ENCODE measurements around the gene GLS. TPM values are rescaled to one million over a fixed set of nuclear protein-coding genes. Genes with fewer than 3 reads are reported as not detected.
"Not testable (repeated sequence)": the region's sequence is repeated elsewhere in the genome, so short reads cannot be mapped to it uniquely, and the experiment has no call there.

The GLS gene
- total RNA-seq, 4 donors from 2014 or later = 60.6 to 128 (median 75.7) TPM

GRCh38 chr2:190953257-190953656 lies 72.6 kb downstream of the GLS start:
- Histone ChIP-seq H3K9me3 (peaks cover 5% of the 10 kb centered on the region), H3K27ac (no peak overlapping the region), H3K27me3 (no peaks in the 10 kb centered on the region), H3K36me3 (no peaks in the 10 kb centered on the region), H3K4me3 (no peak overlapping the region), H3K4me1 (peaks cover 11% of the 10 kb centered on the region)
- no peak for DNase-seq (ENCODE audit: low spot score in 2 of 2)
- 68% methylated on average over 4 of the region's 4 CpGs for WGBS
- TF ChIP-seq POLR2A (IDR thresholded peaks at IDR 0.05) (no peak), EP300 (IDR thresholded peaks at IDR 0.05) (no peak), POLR2AphosphoS5 (IDR thresholded peaks at IDR 0.05) (no peak)
- TF ChIP-seq, protein P1, sequence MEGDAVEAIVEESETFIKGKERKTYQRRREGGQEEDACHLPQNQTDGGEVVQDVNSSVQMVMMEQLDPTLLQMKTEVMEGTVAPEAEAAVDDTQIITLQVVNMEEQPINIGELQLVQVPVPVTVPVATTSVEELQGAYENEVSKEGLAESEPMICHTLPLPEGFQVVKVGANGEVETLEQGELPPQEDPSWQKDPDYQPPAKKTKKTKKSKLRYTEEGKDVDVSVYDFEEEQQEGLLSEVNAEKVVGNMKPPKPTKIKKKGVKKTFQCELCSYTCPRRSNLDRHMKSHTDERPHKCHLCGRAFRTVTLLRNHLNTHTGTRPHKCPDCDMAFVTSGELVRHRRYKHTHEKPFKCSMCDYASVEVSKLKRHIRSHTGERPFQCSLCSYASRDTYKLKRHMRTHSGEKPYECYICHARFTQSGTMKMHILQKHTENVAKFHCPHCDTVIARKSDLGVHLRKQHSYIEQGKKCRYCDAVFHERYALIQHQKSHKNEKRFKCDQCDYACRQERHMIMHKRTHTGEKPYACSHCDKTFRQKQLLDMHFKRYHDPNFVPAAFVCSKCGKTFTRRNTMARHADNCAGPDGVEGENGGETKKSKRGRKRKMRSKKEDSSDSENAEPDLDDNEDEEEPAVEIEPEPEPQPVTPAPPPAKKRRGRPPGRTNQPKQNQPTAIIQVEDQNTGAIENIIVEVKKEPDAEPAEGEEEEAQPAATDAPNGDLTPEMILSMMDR (IDR thresholded peaks at IDR 0.05) = no peak

DNA sequence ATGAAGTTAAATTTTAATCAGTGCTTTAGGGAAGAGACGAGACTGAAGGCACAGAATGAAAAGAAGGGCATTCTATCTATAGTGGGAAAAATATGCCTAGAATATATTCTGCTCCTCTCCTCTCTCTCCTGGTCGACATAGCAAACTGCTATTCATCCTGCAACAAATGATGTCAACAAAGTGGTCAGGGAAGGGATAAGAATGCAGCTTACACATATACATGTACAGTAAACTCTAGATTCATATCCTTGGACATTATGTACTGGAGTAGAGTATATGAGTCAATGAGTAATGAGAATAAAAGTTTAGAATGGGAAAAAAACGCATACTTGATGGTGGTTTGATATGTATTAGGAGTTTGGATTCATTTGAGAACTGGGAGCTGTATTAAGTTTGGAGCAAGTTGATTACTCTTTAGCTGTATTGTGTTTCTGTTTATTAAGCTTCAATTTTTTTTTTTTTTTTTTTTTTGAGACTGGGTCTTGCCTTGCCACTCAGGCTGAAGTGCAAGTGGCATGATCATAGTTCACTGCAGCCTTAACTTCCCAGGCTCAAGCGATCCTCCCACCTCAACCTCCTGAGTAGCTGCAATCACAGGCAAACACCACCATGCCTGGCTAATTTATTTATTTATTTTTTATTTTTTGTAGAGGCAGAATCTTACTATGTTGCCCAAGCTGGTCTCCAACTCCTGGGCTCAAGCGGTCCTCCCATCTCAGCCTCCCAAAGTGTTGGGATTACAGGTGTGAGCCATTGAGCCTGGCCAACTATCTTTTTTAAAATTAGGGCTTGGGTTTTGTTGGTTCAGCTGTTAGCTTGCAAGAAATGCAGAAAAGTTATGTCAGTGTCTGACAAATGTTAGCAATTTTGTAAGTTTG lies 79.5 kb downstream of the GLS start:
- Histone ChIP-seq H3K4me1 (no peaks in the 10 kb centered on the region), H3K9me3 (peaks cover 5% of the 10 kb centered on the region), H3K36me3 (peaks cover 25% of the 10 kb centered on the region), H3K27me3 (no peaks in the 10 kb centered on the region), H3K4me3 (no peak overlapping the region), H3K27ac (no peak overlapping the region)
- TF ChIP-seq, protein P1 (IDR thresholded peaks at IDR 0.05) = no peak
- TF ChIP-seq POLR2AphosphoS5 (IDR thresholded peaks at IDR 0.05) (no peak), POLR2A (IDR thresholded peaks at IDR 0.05) (no peak), EP300 (IDR thresholded peaks at IDR 0.05) (no peak)
- no peak for DNase-seq (ENCODE audit: low spot score in 2 of 2)
- WGBS = 83% methylated on average over 5 of the region's 5 CpGs

DNA sequence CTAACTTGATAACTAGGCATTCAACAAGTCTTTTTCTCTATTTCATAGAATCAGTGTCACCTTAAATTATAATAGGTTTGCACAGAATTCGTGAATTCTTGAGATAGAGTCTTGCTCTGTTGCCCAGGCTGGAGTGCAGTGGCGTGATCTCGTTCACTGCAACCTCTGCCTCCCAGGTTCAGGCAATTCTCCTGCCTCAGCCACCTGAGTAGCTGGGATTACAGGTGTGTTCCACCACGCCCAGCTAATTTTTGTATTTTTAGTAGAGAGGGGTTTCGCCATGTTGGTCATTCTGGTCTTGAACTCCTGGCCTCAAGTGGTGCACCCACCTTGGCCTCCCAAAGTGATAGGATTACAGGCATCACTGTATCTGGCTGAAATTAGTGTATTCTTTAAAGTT lies 80.5 kb downstream of the GLS start:
- not testable (repeated sequence) for H3K4me1 ChIP-seq; H3K27me3 ChIP-seq; H3K4me3 ChIP-seq; H3K9me3 ChIP-seq; DNase-seq (ENCODE audit: low spot score in 2 of 2); H3K27ac ChIP-seq
- WGBS = 96% methylated on average over 5 of the region's 5 CpGs
- H3K36me3 ChIP-seq = peaks cover 35% of the 10 kb centered on the region

GRCh38 chr2:190961918-190962487 lies 81.4 kb downstream of the GLS start:
- H3K4me1 ChIP-seq = no peaks in the 10 kb centered on the region
- no peaks in the 10 kb centered on the region for H3K27me3 ChIP-seq
- DNase-seq (ENCODE audit: low spot score in 2 of 2) = no peak
- TF ChIP-seq, protein P1 (IDR thresholded peaks at IDR 0.05) = no peak
- no peak for TF ChIP-seq POLR2AphosphoS5 (IDR thresholded peaks at IDR 0.05)
- no peak for TF ChIP-seq POLR2A (IDR thresholded peaks at IDR 0.05)
- no peak for TF ChIP-seq EP300 (IDR thresholded peaks at IDR 0.05)
- H3K9me3 ChIP-seq = no peaks in the 10 kb centered on the region
- H3K36me3 ChIP-seq = peaks cover 40% of the 10 kb centered on the region
- H3K4me3 ChIP-seq = no peak overlapping the region
- no peak overlapping the region for H3K27ac ChIP-seq
- 48% methylated on average over 2 of the region's 2 CpGs for WGBS

DNA sequence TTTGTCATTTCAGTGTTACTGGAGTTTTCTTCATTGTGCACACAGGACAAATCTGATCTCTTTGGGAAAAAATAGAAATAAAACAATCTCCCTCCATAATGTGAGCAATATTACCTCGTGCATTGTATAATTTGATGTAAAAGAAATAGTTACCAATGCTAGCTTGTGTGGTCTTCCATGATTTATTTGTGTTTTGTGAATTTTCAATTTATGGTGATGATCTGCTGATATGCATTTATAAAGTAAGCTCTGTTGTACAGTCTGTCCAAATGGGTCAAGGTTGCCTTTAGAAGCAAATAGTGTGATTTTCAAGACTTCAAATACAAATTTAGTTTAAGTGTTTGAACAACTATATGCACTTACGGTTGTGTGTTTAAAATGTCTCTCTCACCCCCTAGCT lies 82.5 kb downstream of the GLS start:
- Histone ChIP-seq H3K4me1 (no peaks in the 10 kb centered on the region), H3K4me3 (no peak overlapping the region), H3K36me3 (peaks cover 48% of the 10 kb centered on the region), H3K27ac (no peak overlapping the region), H3K9me3 (no peaks in the 10 kb centered on the region), H3K27me3 (no peaks in the 10 kb centered on the region)
- 88% methylated on average over 2 of the region's 2 CpGs for WGBS
- no peak for DNase-seq (ENCODE audit: low spot score in 2 of 2)
- TF ChIP-seq POLR2A (IDR thresholded peaks at IDR 0.05) (no peak), EP300 (IDR thresholded peaks at IDR 0.05) (no peak)

GRCh38 chr2:190964170-190964795 lies 83.7 kb downstream of the GLS start:
- peaks cover 60% of the 10 kb centered on the region for H3K36me3 ChIP-seq
- WGBS = 80% methylated on average over 6 of the region's 6 CpGs
- no peak overlapping the region for H3K27ac ChIP-seq

More at GRCh38 chr2:190964170-190964795, 83.7 kb downstream of the GLS start:
- no peaks in the 10 kb centered on the region for H3K4me1 ChIP-seq
- no peak overlapping the region for H3K4me3 ChIP-seq
- H3K27me3 ChIP-seq = no peaks in the 10 kb centered on the region
- no peak for DNase-seq (ENCODE audit: low spot score in 2 of 2)
- TF ChIP-seq, protein P1 (IDR thresholded peaks at IDR 0.05) = no peak
- no peak for TF ChIP-seq EP300 (IDR thresholded peaks at IDR 0.05)
- TF ChIP-seq POLR2A (IDR thresholded peaks at IDR 0.05) = no peak
- TF ChIP-seq POLR2AphosphoS5 (IDR thresholded peaks at IDR 0.05) = no peak
- H3K9me3 ChIP-seq = no peaks in the 10 kb centered on the region
